Hepatocyte (in vitro differentiated cells): ENCODE data around the gene PIK3C2G. TPM values are rescaled to one million over a fixed set of nuclear protein-coding genes. Genes with fewer than 3 reads are reported as not detected.

ENCODE experiments used
- DNase-seq: peaks from one replicate; pipeline ENCODE4 v3.0.0-alpha.2; 2016; ENCODE audit warnings: low spot score
- H2AFZ ChIP-seq: fragments of 200-600 bp; sonication (generic); 2 replicates; pipeline ENCODE4 v1.6.0; 2016; ENCODE audit warnings: antibody characterized with exemption, mild to moderate bottlenecking
- H3K27ac ChIP-seq: fragments of 200-600 bp; sonication (generic); 2 replicates; pipeline ENCODE4 v1.5.1; 2016; ENCODE audit warnings: mild to moderate bottlenecking
- H3K27me3 ChIP-seq: fragments of 200-600 bp; sonication (generic); 2 replicates; pipeline ENCODE4 v1.6.1; 2016
- H3K36me3 ChIP-seq: fragments of 200-600 bp; sonication (generic); replicated peaks from 2 replicates; pipeline ENCODE4 v1.5.1; 2016; ENCODE audit warnings: low read depth; ENCODE audit not compliant: insufficient read depth
- H3K4me1 ChIP-seq: fragments of 200-600 bp; sonication (generic); 2 replicates; pipeline ENCODE4 v1.5.1; 2016; ENCODE audit warnings: mild to moderate bottlenecking, moderate library complexity; ENCODE audit not compliant: insufficient read depth
- H3K4me2 ChIP-seq: fragments of 200-600 bp; sonication (generic); 2 replicates; pipeline ENCODE4 v1.6.0; 2016
- H3K4me3 ChIP-seq: fragments of 200-600 bp; sonication (generic); 2 replicates; pipeline ENCODE4 v1.5.1; 2016; ENCODE audit warnings: mild to moderate bottlenecking
- H3K79me2 ChIP-seq: fragments of 200-600 bp; sonication (generic); 2 replicates; pipeline ENCODE4 v1.6.0; 2017; ENCODE audit warnings: mild to moderate bottlenecking
- H3K9me2 ChIP-seq: fragments of 200-600 bp; sonication (generic); replicated peaks from 2 replicates; pipeline ENCODE4 v1.6.0; 2017; ENCODE audit warnings: mild to moderate bottlenecking; ENCODE audit not compliant: insufficient read depth
- H3K9me3 ChIP-seq: fragments of 200-600 bp; sonication (generic); 2 replicates; pipeline ENCODE4 v1.5.1; 2016; ENCODE audit warnings: low read depth, mild to moderate bottlenecking
- H4K20me1 ChIP-seq: fragments of 200-600 bp; sonication (generic); 2 replicates; pipeline ENCODE4 v1.6.0; 2016; ENCODE audit warnings: mild to moderate bottlenecking; ENCODE audit not compliant: insufficient read depth, poor library complexity, severe bottlenecking
- EZH2 ChIP-seq: fragments of 200-600 bp; sonication (generic); IDR thresholded peaks from 2 replicates; pipeline ENCODE4 v1.6.1; 2016; ENCODE audit warnings: antibody characterized with exemption, mild to moderate bottlenecking, borderline replicate concordance
- EZH2phosphoT487 ChIP-seq: fragments of 200-600 bp; sonication (generic); IDR thresholded peaks from one replicate; pipeline ENCODE4 v1.6.1; 2018; ENCODE audit warnings: antibody characterized with exemption, mild to moderate bottlenecking, low read depth, moderate library complexity; ENCODE audit not compliant: unreplicated experiment, severe bottlenecking
- WGBS: methylation state at CpG from one replicate; pipeline ENCODE4 v1.1.6; 2016; ENCODE audit warnings: low lambda C conversion rate; ENCODE audit errors: missing lambda C conversion rate; 5-methylcytosine and 5-hydroxymethylcytosine counted together
- polyA plus RNA-seq: library from polyadenylated mRNA; unstranded; fragments of >200 nt; fragmentation: Nextera tagmentation; extraction: Ambion mirVana; gene quantifications from 2 replicates; pipeline ENCODE4 v1.2.1, GENCODE V29; 2016
- total RNA-seq: library from RNA; depleted of rRNA; stranded (reverse); fragments of >200 nt; gene quantifications from 2 replicates; pipeline ENCODE4 v1.2.3, GENCODE V29; 2014
- TF ChIP-seq, protein P1 (sequence below): fragments of 200-600 bp; sonication (generic); IDR thresholded peaks from 2 replicates; pipeline ENCODE4 v1.5.1; 2016; ENCODE audit warnings: antibody characterized with exemption, mild to moderate bottlenecking; ENCODE audit not compliant: poor library complexity

Gene PIK3C2G
- total and polyA plus RNA-seq, 2 experiments from 2014 or later, result 3.5 to 6.7 TPM

DNA sequence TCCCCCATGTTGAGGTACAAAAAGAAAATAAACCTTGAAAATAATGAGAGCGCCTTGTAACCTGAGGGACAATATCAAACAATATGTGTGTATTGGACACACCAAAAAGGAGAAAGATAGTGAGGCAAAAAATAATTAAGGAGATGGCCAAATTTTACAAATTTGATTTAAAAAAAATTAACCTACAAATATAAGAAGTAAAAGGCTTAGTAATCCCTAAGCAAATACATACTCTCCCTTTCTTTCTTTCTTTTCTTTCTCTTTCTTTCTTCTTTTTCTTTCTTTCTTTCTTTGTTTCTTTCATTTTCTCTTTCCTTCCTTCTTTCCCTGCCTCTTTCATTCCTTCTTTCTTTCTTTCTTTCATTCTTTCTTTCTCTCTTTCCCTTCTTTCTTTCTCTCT is 133.4 kb downstream of the PIK3C2G start:
- no peaks in the 10 kb centered on the region for H3K36me3 ChIP-seq
- H3K27ac ChIP-seq, result no peak overlapping the region
- DNase-seq, result no peak
- no peaks in the 10 kb centered on the region for H3K9me2 ChIP-seq
- H4K20me1 ChIP-seq, result no peaks in the 10 kb centered on the region
- TF ChIP-seq, protein P1, sequence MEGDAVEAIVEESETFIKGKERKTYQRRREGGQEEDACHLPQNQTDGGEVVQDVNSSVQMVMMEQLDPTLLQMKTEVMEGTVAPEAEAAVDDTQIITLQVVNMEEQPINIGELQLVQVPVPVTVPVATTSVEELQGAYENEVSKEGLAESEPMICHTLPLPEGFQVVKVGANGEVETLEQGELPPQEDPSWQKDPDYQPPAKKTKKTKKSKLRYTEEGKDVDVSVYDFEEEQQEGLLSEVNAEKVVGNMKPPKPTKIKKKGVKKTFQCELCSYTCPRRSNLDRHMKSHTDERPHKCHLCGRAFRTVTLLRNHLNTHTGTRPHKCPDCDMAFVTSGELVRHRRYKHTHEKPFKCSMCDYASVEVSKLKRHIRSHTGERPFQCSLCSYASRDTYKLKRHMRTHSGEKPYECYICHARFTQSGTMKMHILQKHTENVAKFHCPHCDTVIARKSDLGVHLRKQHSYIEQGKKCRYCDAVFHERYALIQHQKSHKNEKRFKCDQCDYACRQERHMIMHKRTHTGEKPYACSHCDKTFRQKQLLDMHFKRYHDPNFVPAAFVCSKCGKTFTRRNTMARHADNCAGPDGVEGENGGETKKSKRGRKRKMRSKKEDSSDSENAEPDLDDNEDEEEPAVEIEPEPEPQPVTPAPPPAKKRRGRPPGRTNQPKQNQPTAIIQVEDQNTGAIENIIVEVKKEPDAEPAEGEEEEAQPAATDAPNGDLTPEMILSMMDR, result no peak
- no peak for TF ChIP-seq EZH2phosphoT487
- TF ChIP-seq EZH2, result no peak
- WGBS, result 96% methylated on average over 1 of the region's 1 CpG
- no peaks in the 10 kb centered on the region for H3K27me3 ChIP-seq
- no peaks in the 10 kb centered on the region for H3K4me1 ChIP-seq
- H3K79me2 ChIP-seq, result no peaks in the 10 kb centered on the region
- no peak overlapping the region for H3K4me3 ChIP-seq
- H2AFZ ChIP-seq, result no peak overlapping the region
- no peak overlapping the region for H3K4me2 ChIP-seq
- H3K9me3 ChIP-seq, result no peaks in the 10 kb centered on the region

DNA sequence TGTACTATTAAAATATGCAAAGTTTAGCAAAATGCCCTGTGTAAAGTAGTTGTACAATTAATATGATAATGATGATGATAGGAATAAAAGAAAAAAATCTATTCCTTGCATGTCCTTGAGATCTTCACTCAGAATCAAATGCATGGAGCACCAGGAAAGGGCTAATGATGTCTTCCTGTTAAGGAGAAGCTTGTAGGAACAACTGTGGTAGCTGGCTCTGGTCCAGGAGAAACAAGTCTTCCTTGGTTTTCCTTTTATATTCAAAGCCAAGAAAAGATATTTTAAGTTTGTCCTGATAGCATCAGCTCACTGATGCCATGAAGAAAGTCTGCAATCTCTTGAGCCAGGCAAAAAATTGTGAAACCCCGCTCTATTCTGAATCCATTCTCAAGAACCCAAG is 138.9 kb downstream of the PIK3C2G start:
- DNase-seq, result no peak
- WGBS, result 100% methylated on average over 1 of the region's 1 CpG
- Histone ChIP-seq H3K9me3 (no peaks in the 10 kb centered on the region), H2AFZ (no peak overlapping the region), H3K9me2 (no peaks in the 10 kb centered on the region), H3K36me3 (no peaks in the 10 kb centered on the region), H3K4me3 (no peak overlapping the region), H3K79me2 (no peaks in the 10 kb centered on the region), H3K4me1 (no peaks in the 10 kb centered on the region), H3K27me3 (no peaks in the 10 kb centered on the region), H4K20me1 (no peaks in the 10 kb centered on the region), H3K4me2 (no peak overlapping the region), H3K27ac (no peak overlapping the region)
- no peak for TF ChIP-seq EZH2
- TF ChIP-seq, protein P1, result no peak
- no peak for TF ChIP-seq EZH2phosphoT487

DNA sequence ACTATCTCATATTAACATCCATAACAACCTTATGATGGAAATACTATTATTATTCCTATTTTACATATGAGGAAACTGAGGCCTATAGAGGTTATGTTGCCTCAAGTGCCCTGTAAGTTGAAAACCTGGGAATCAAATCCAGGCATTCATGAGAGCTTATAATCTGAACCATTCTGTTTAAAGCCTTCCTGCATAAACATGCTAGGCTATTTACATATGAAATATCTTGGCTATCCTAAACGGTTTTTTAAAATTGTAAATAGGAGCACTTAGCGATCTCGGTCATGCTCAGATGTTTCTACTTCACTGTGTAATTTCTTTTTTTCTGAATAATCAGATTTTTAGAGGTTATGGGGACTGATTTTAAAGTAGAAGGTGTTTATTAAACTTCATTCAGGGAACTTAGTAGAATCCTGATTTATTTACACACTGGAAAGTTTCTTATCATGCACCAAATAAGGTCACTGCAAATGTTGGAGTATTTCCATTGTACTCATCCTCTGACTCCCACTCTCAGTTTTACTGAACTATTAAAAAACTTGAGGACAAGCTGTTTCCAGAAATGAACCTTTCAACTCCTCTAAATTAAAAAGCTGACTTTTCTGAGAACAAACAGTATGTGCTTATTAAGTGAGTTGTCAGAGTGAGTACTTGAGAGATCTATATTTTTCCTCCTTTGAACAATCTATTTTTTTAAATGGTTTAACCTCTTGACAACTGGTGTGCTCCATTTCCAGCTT is 141.7 kb downstream of the PIK3C2G start:
- no peak overlapping the region for H2AFZ ChIP-seq
- no peak for DNase-seq
- H3K9me2 ChIP-seq, result no peaks in the 10 kb centered on the region
- no peaks in the 10 kb centered on the region for H4K20me1 ChIP-seq
- H3K27ac ChIP-seq, result no peak overlapping the region
- H3K9me3 ChIP-seq, result no peaks in the 10 kb centered on the region
- H3K79me2 ChIP-seq, result no peaks in the 10 kb centered on the region
- 83% methylated on average over 3 of the region's 3 CpGs for WGBS
- H3K4me1 ChIP-seq, result no peaks in the 10 kb centered on the region
- H3K36me3 ChIP-seq, result no peaks in the 10 kb centered on the region
- no peak overlapping the region for H3K4me3 ChIP-seq
- no peaks in the 10 kb centered on the region for H3K27me3 ChIP-seq
- H3K4me2 ChIP-seq, result no peak overlapping the region
- TF ChIP-seq EZH2 (no peak), EZH2phosphoT487 (no peak)
- TF ChIP-seq, protein P1, result no peak
